Measurements from ENCODE around the gene UNC45B. TPM values are rescaled to one million over a fixed set of nuclear protein-coding genes. Genes with fewer than 3 reads are reported as not detected.
"Not testable (repeated sequence)": the region's sequence is repeated elsewhere in the genome, so short reads cannot be mapped to it uniquely, and the experiment has no call there.

The UNC45B gene
- total and polyA plus RNA-seq, 12 donors, result under 0.01 to 0.27 (median 0.13) TPM; not detected in 4

GRCh38 chr17:35103271-35103670, 44.3 kb upstream of the UNC45B start:
- H3K36me3 ChIP-seq (replicated peaks in 1 of 2), result peaks cover 0 to 25% of the 10 kb centered on the region in 2 donors
- H3K4me1 ChIP-seq (replicated peaks in 1 of 2), result no peaks in the 10 kb centered on the region
- H3K27ac ChIP-seq, result no peak overlapping the region
- no peaks in the 10 kb centered on the region for H3K9me3 ChIP-seq (replicated peaks in 1 of 3)
- no peak for TF ChIP-seq CTCF (IDR thresholded peaks at IDR 0.05)
- no peak for TF ChIP-seq POLR2A (IDR thresholded peaks at IDR 0.05)
- no peaks in the 10 kb centered on the region for H3K27me3 ChIP-seq
- DNase-seq, result peak in 1 of 7 donors; percentile 19
- H3K4me3 ChIP-seq, result no peak overlapping the region
- WGBS, 4 donors, result 47 to 74% (median 65%) methylated on average over 4 to 5 of the region's 5 CpGs
- intact Hi-C loops (cut with DNase I), result no loop called here

- 94 to 99% (median 97%) methylated on average over 5 of the region's 5 CpGs for WGBS, 4 donors
- H3K27me3 ChIP-seq, result no peaks in the 10 kb centered on the region
- no peak overlapping the region for H3K4me3 ChIP-seq
- no peaks in the 10 kb centered on the region for H3K9me3 ChIP-seq (replicated peaks in 1 of 3)
- H3K36me3 ChIP-seq (replicated peaks in 1 of 2), result peaks cover 0 to 25% of the 10 kb centered on the region in 2 donors
- intact Hi-C loops (cut with DNase I), result no loop called here
- no peaks in the 10 kb centered on the region for H3K4me1 ChIP-seq (replicated peaks in 1 of 2)
- no peak overlapping the region for H3K27ac ChIP-seq
- no peak for TF ChIP-seq CTCF (IDR thresholded peaks at IDR 0.05)
- no peak for TF ChIP-seq POLR2A (IDR thresholded peaks at IDR 0.05)
- no peak for DNase-seq
Observed at GRCh38 chr17:35104844-35105450, 42.7 kb upstream of the UNC45B start.

GRCh38 chr17:35110791-35111190, 36.8 kb upstream of the UNC45B start:
- intact Hi-C loops (cut with DNase I), result loop anchor here in 1 of 2 donors (10.0 kb wide), 1 partner anchor 476 kb away; no protein-coding TSS in a partner anchor
- H3K4me1 ChIP-seq (replicated peaks in 1 of 2); H3K9me3 ChIP-seq (replicated peaks in 1 of 3); H3K27ac ChIP-seq; H3K27me3 ChIP-seq; H3K36me3 ChIP-seq (replicated peaks in 1 of 2); DNase-seq; H3K4me3 ChIP-seq: not testable (repeated sequence)
- WGBS, 4 donors, result 98 to 100% (median 98%) methylated on average over 11 to 17 of the region's 17 CpGs

GRCh38 chr17:35116845-35117244, 30.8 kb upstream of the UNC45B start:
- intact Hi-C loops (cut with DNase I), result loop anchor here in 1 of 2 donors (5.0 to 10.0 kb wide), 2 partner anchors 120 to 482 kb away; no protein-coding TSS in a partner anchor
- Histone ChIP-seq H3K27ac (no peak overlapping the region), H3K27me3 (no peaks in the 10 kb centered on the region), H3K4me1 (replicated peaks in 1 of 2) (peaks cover 7 to 12% of the 10 kb centered on the region in 2 donors), H3K36me3 (replicated peaks in 1 of 2) (no peaks in the 10 kb centered on the region), H3K4me3 (no peak overlapping the region), H3K9me3 (replicated peaks in 1 of 3) (no peaks in the 10 kb centered on the region)
- no peak for TF ChIP-seq CTCF (IDR thresholded peaks at IDR 0.05)
- TF ChIP-seq POLR2A (IDR thresholded peaks at IDR 0.05), result no peak
- 87 to 92% (median 90%) methylated on average over 12 of the region's 12 CpGs for WGBS, 4 donors
- DNase-seq, result no peak

GRCh38 chr17:35117984-35118383, 29.6 kb upstream of the UNC45B start:
- DNase-seq, result no peak
- Histone ChIP-seq H3K4me3 (no peak overlapping the region), H3K27me3 (no peaks in the 10 kb centered on the region), H3K4me1 (replicated peaks in 1 of 2) (peaks cover 7 to 12% of the 10 kb centered on the region in 2 donors), H3K9me3 (replicated peaks in 1 of 3) (no peaks in the 10 kb centered on the region), H3K36me3 (replicated peaks in 1 of 2) (no peaks in the 10 kb centered on the region), H3K27ac (no peak overlapping the region)
- TF ChIP-seq POLR2A (IDR thresholded peaks at IDR 0.05) (no peak), CTCF (IDR thresholded peaks at IDR 0.05) (no peak)
- intact Hi-C loops (cut with DNase I), result loop anchor here in 1 of 2 donors (5.0 to 10.0 kb wide), 2 partner anchors 121 to 483 kb away; no protein-coding TSS in a partner anchor
